GM18951 (cell line): Measurements from ENCODE around the gene HMGN5.

ENCODE experiments used
- POLR2A ChIP-seq: IDR thresholded peaks from 4 replicates; pipeline ENCODE4 v1.6.1; 2011; ENCODE audit warnings: mild to moderate bottlenecking; ENCODE audit not compliant: insufficient read length, insufficient read depth; ENCODE audit errors: extremely low read depth
- in situ Hi-C: fragments of 300-500 bp; cut with MboI; formaldehyde crosslinking; loops from one replicate; pipeline ENCODE4 v1.12.0; 2022; ENCODE audit warnings: low sequenced_read_pairs, mixed read lengths, inconsistent platforms; ENCODE audit not compliant: unreplicated experiment

The HMGN5 gene

GRCh38 chrX:81202456-81202819 lies 725 bp upstream of the HMGN5 start:
- no peak for TF ChIP-seq POLR2A
- in situ Hi-C loops: no loop called here

GRCh38 chrX:81201071-81201470 lies 642 bp downstream of the HMGN5 start:
- in situ Hi-C loops: no loop called here
- TF ChIP-seq POLR2A: no peak

- in situ Hi-C loops: no loop called here
- no peak for TF ChIP-seq POLR2A
Observed at GRCh38 chrX:81195712-81196111, 6.0 kb downstream of the HMGN5 start.

- in situ Hi-C loops: no loop called here
- TF ChIP-seq POLR2A: no peak
Observed at GRCh38 chrX:81195259-81195658, 6.5 kb downstream of the HMGN5 start.

GRCh38 chrX:81174286-81174685 lies 27.4 kb downstream of the HMGN5 start:
- no peak for TF ChIP-seq POLR2A
- in situ Hi-C loops: no loop called here

GRCh38 chrX:81168391-81168790 lies 33.3 kb downstream of the HMGN5 start:
- no peak for TF ChIP-seq POLR2A
- in situ Hi-C loops: no loop called here

GRCh38 chrX:81121513-81122363 lies 80.0 kb downstream of the HMGN5 start:
- peak; percentile 42 for TF ChIP-seq POLR2A
- in situ Hi-C loops: no loop called here

- in situ Hi-C loops: no loop called here
- no peak for TF ChIP-seq POLR2A
Observed at GRCh38 chrX:81120936-81121371, 80.8 kb downstream of the HMGN5 start.

GRCh38 chrX:81120258-81120935 lies 81.3 kb downstream of the HMGN5 start:
- no peak for TF ChIP-seq POLR2A
- in situ Hi-C loops: no loop called here

GRCh38 chrX:81114757-81115156 lies 87.0 kb downstream of the HMGN5 start:
- no peak for TF ChIP-seq POLR2A
- in situ Hi-C loops: no loop called here

GRCh38 chrX:81110286-81110685 lies 91.4 kb downstream of the HMGN5 start:
- in situ Hi-C loops: no loop called here
- TF ChIP-seq POLR2A: no peak

- in situ Hi-C loops: no loop called here
- no peak for TF ChIP-seq POLR2A
Observed at GRCh38 chrX:81082649-81083048, 119.1 kb downstream of the HMGN5 start.
